GM18511 (cell line): ENCODE results near the gene SORT1.
A peak's percentile ranks its signal among the peaks of the same experiment; 100 is the strongest.
"Not testable (repeated sequence)": the region's sequence is repeated elsewhere in the genome, so short reads cannot be mapped to it uniquely, and the experiment has no call there.

ENCODE experiments used
- ATAC-seq: cut with Tn5 transposase; IDR thresholded peaks from one replicate; pipeline ENCODE4 v1.9.1; 2021; ENCODE audit warnings: mild to moderate bottlenecking, moderate library complexity; ENCODE audit not compliant: unreplicated experiment

The SORT1 gene

GRCh38 chr1:109398343-109399225, 866 bp upstream of the SORT1 start:
- no peak for ATAC-seq

- ATAC-seq = peak; percentile 12
These were observed 692 bp downstream of the SORT1 start for GRCh38 chr1:109396871-109397580.

GRCh38 chr1:109396513-109396839, 1.2 kb downstream of the SORT1 start:
- no peak for ATAC-seq

GRCh38 chr1:109395602-109396512, 1.9 kb downstream of the SORT1 start:
- ATAC-seq = no peak

- not testable (repeated sequence) for ATAC-seq
These were observed 2.5 kb downstream of the SORT1 start for GRCh38 chr1:109395282-109395599.

- ATAC-seq = no peak
These were observed 3.0 kb downstream of the SORT1 start for GRCh38 chr1:109394591-109395281.

- ATAC-seq = no peak
These were observed 4.0 kb downstream of the SORT1 start for GRCh38 chr1:109393617-109394233.

GRCh38 chr1:109392788-109393616, 4.7 kb downstream of the SORT1 start:
- no peak for ATAC-seq

- ATAC-seq = peak; percentile 24
These were observed 5.5 kb downstream of the SORT1 start for GRCh38 chr1:109392037-109392787.

GRCh38 chr1:109391626-109392025, 6.1 kb downstream of the SORT1 start:
- peak; percentile 89 for ATAC-seq

- ATAC-seq = no peak
These were observed 6.6 kb downstream of the SORT1 start for GRCh38 chr1:109391157-109391556.

- ATAC-seq = no peak
These were observed 7.9 kb downstream of the SORT1 start for GRCh38 chr1:109389638-109390341.

GRCh38 chr1:109388884-109389637, 8.7 kb downstream of the SORT1 start:
- ATAC-seq = no peak

GRCh38 chr1:109388208-109388711, 9.5 kb downstream of the SORT1 start:
- ATAC-seq = no peak

GRCh38 chr1:109386054-109386717, 11.5 kb downstream of the SORT1 start:
- ATAC-seq = no peak

GRCh38 chr1:109385417-109385816, 12.3 kb downstream of the SORT1 start:
- ATAC-seq = no peak

- ATAC-seq = no peak
These were observed 13.9 kb downstream of the SORT1 start for GRCh38 chr1:109383854-109384253.
